PFSK-1 (cell line): ENCODE results near the gene IQGAP1.

Experiments used
- FOXP2 ChIP-seq: optimal IDR thresholded peaks from 2 replicates; pipeline ENCODE3; 2011; ENCODE audit warnings: borderline replicate concordance, control low read depth, inconsistent platforms; ENCODE audit not compliant: insufficient read depth; ENCODE audit errors: extremely low read length, extremely low read depth
- POLR2AphosphoS5 ChIP-seq: IDR thresholded peaks from 2 replicates; pipeline ENCODE4 v1.6.1; 2012; ENCODE audit warnings: low read depth, mild to moderate bottlenecking, control low read depth, low read length, moderate library complexity
- SIN3A ChIP-seq: IDR thresholded peaks from 2 replicates; pipeline ENCODE4 v1.6.1; 2012; ENCODE audit warnings: mild to moderate bottlenecking, low read length, moderate library complexity, borderline replicate concordance; ENCODE audit not compliant: insufficient read depth
- TAF1 ChIP-seq: IDR thresholded peaks from 2 replicates; pipeline ENCODE4 v1.6.1; 2012; ENCODE audit warnings: low read length, control low read depth, borderline replicate concordance; ENCODE audit not compliant: insufficient read depth

GRCh38 chr15:90393040-90393439 lies 5.0 kb downstream of the IQGAP1 start:
- TF ChIP-seq SIN3A (no peak), POLR2AphosphoS5 (no peak), FOXP2 (no peak), TAF1 (no peak)
